Large intestine (tissue), 3 donors: Measurements from ENCODE around the gene AJAP1. TPM values are rescaled to one million over a fixed set of nuclear protein-coding genes. Genes with fewer than 3 reads are reported as not detected.

Experiments used
- DNase-seq, 2 donors: peaks; one replicate each; pipeline versions ENCODE4 v3.0.0 to v3.0.0-alpha.2; 2013
- H3K27ac ChIP-seq: one replicate; pipeline ENCODE4 v1.5.1; 2013; ENCODE audit warnings: low read length
- H3K27me3 ChIP-seq: 2 replicates; pipeline ENCODE4 v1.6.1; 2013; ENCODE audit warnings: low read length; ENCODE audit not compliant: control insufficient read depth, insufficient read depth
- H3K36me3 ChIP-seq: 2 replicates; pipeline ENCODE4 v1.6.1; 2013; ENCODE audit warnings: low read length; ENCODE audit not compliant: control insufficient read depth, insufficient read depth
- H3K4me1 ChIP-seq: one replicate; pipeline ENCODE4 v1.6.1; 2013; ENCODE audit warnings: low read length; ENCODE audit not compliant: control insufficient read depth, insufficient read depth
- H3K4me3 ChIP-seq: one replicate; pipeline ENCODE4 v1.5.1; 2013; ENCODE audit warnings: low read length
- H3K9me3 ChIP-seq: one replicate; pipeline ENCODE4 v1.6.1; 2013; ENCODE audit warnings: mild to moderate bottlenecking, low read depth, low read length, moderate library complexity; ENCODE audit not compliant: control insufficient read depth
- WGBS: methylation state at CpG from one replicate; pipeline ENCODE4 v1.1.5; 2013; ENCODE audit warnings: low lambda C conversion rate; ENCODE audit not compliant: insufficient coverage; 5-methylcytosine and 5-hydroxymethylcytosine counted together
- polyA plus RNA-seq: library from polyadenylated mRNA; unstranded; fragments of 120-200 nt; gene quantifications from one replicate; pipeline ENCODE4 v1.2.1, GENCODE V29; 2013

AJAP1 gene
- polyA plus RNA-seq, 1 donor: 0.57 TPM

- no peaks in the 10 kb centered on the region for H3K4me1 ChIP-seq
- no peaks in the 10 kb centered on the region for H3K36me3 ChIP-seq
- WGBS: no CpG with 5 or more reads among the region's 2 CpGs
- H3K27ac ChIP-seq: no peak overlapping the region
- DNase-seq: no peak
- H3K27me3 ChIP-seq: no peaks in the 10 kb centered on the region
- no peak overlapping the region for H3K4me3 ChIP-seq
- no peaks in the 10 kb centered on the region for H3K9me3 ChIP-seq
These were observed 151.6 kb downstream of the AJAP1 start for GRCh38 chr1:4805987-4806386.

GRCh38 chr1:4820543-4820942 lies 166.1 kb downstream of the AJAP1 start:
- no peak overlapping the region for H3K4me3 ChIP-seq
- no peaks in the 10 kb centered on the region for H3K9me3 ChIP-seq
- no CpG with 5 or more reads among the region's 1 CpG for WGBS
- no peak overlapping the region for H3K27ac ChIP-seq
- H3K4me1 ChIP-seq: no peaks in the 10 kb centered on the region
- H3K36me3 ChIP-seq: no peaks in the 10 kb centered on the region
- H3K27me3 ChIP-seq: no peaks in the 10 kb centered on the region
- DNase-seq: no peak

GRCh38 chr1:4825800-4826450 lies 171.5 kb downstream of the AJAP1 start:
- H3K36me3 ChIP-seq: no peaks in the 10 kb centered on the region
- no peaks in the 10 kb centered on the region for H3K4me1 ChIP-seq
- peak; percentile 9 to 12 for DNase-seq
- no peaks in the 10 kb centered on the region for H3K27me3 ChIP-seq
- H3K4me3 ChIP-seq: no peak overlapping the region
- no CpG with 5 or more reads among the region's 5 CpGs for WGBS
- no peaks in the 10 kb centered on the region for H3K9me3 ChIP-seq
- H3K27ac ChIP-seq: no peak overlapping the region

GRCh38 chr1:4830707-4831106 lies 176.3 kb downstream of the AJAP1 start:
- Histone ChIP-seq H3K27me3 (no peaks in the 10 kb centered on the region), H3K4me3 (no peak overlapping the region), H3K9me3 (no peaks in the 10 kb centered on the region), H3K4me1 (no peaks in the 10 kb centered on the region), H3K27ac (no peak overlapping the region), H3K36me3 (no peaks in the 10 kb centered on the region)
- WGBS: no CpG with 5 or more reads among the region's 6 CpGs
- no peak for DNase-seq

- H3K27me3 ChIP-seq: no peaks in the 10 kb centered on the region
- H3K36me3 ChIP-seq: no peaks in the 10 kb centered on the region
- no CpG with 5 or more reads among the region's 2 CpGs for WGBS
- H3K4me1 ChIP-seq: no peaks in the 10 kb centered on the region
- no peak overlapping the region for H3K4me3 ChIP-seq
- no peaks in the 10 kb centered on the region for H3K9me3 ChIP-seq
- no peak for DNase-seq
- H3K27ac ChIP-seq: no peak overlapping the region
These were observed 182.2 kb downstream of the AJAP1 start for GRCh38 chr1:4836574-4836973.

GRCh38 chr1:4837031-4837600 lies 182.7 kb downstream of the AJAP1 start:
- Histone ChIP-seq H3K9me3 (no peaks in the 10 kb centered on the region), H3K36me3 (no peaks in the 10 kb centered on the region), H3K27me3 (no peaks in the 10 kb centered on the region), H3K4me1 (no peaks in the 10 kb centered on the region), H3K27ac (no peak overlapping the region), H3K4me3 (no peak overlapping the region)
- WGBS: no CpG with 5 or more reads among the region's 4 CpGs
- no peak for DNase-seq

GRCh38 chr1:4837752-4838151 lies 183.3 kb downstream of the AJAP1 start:
- 80% methylated on average over 1 of the region's 8 CpGs for WGBS
- no peaks in the 10 kb centered on the region for H3K27me3 ChIP-seq
- H3K36me3 ChIP-seq: no peaks in the 10 kb centered on the region
- H3K4me1 ChIP-seq: no peaks in the 10 kb centered on the region
- DNase-seq: no peak
- H3K27ac ChIP-seq: no peak overlapping the region
- H3K9me3 ChIP-seq: no peaks in the 10 kb centered on the region
- no peak overlapping the region for H3K4me3 ChIP-seq

GRCh38 chr1:4838231-4838630 lies 183.8 kb downstream of the AJAP1 start:
- H3K36me3 ChIP-seq: no peaks in the 10 kb centered on the region
- no CpG with 5 or more reads among the region's 1 CpG for WGBS
- no peak for DNase-seq
- no peak overlapping the region for H3K4me3 ChIP-seq
- H3K27me3 ChIP-seq: no peaks in the 10 kb centered on the region
- H3K9me3 ChIP-seq: no peaks in the 10 kb centered on the region
- no peaks in the 10 kb centered on the region for H3K4me1 ChIP-seq
- H3K27ac ChIP-seq: no peak overlapping the region
